ENCODE measurements around the gene EMSY.
A peak's percentile ranks its signal among the peaks of the same experiment; 100 is the strongest.
"Not testable (repeated sequence)": the region's sequence is repeated elsewhere in the genome, so short reads cannot be mapped to it uniquely, and the experiment has no call there.

EMSY gene

GRCh38 chr11:76444384-76445120 is at the start of gene EMSY:
EMSY (plus strand) TSS chr11:76445018; CDS start chr11:76446939, 1,921 bp downstream.
- peak; percentile 99 for FAIRE-seq

GRCh38 chr11:76395296-76395695 is 49.5 kb upstream of the EMSY start:
- FAIRE-seq, result no peak

GRCh38 chr11:76397383-76397782 is 47.4 kb upstream of the EMSY start:
- no peak for FAIRE-seq

GRCh38 chr11:76400967-76401366 is 43.9 kb upstream of the EMSY start:
- no peak for FAIRE-seq

- FAIRE-seq, result not testable (repeated sequence)
Observed at GRCh38 chr11:76401484-76401883, 43.3 kb upstream of the EMSY start.

GRCh38 chr11:76406359-76406758 is 38.5 kb upstream of the EMSY start:
- FAIRE-seq, result no peak

- FAIRE-seq, result no peak
Observed at GRCh38 chr11:76408171-76408965, 36.5 kb upstream of the EMSY start.

DNA sequence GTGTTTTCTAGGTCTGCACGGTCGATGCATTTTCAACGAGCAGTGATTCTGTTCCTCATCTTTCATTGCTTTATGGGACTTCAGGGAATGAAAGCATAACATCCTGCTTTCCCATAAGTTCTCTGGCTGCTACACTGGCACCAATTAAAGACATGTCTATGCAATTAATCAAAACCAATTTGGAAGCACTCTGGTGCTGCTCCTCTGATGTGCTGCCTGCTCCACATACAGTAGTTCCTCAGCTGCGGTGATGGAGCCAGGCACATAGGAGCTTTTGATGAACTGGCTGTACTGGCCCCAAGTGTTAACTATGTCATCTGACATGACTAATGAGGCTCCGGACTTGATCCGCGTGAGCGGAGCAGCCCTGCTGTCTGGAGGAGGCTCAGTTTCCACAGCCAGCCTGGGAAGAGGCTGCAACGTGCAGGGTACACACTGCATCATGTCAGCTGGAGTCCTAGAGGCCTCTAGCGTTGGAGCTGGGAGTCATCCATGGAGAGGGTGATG is 33.9 kb upstream of the EMSY start:
- FAIRE-seq, result no peak

DNA sequence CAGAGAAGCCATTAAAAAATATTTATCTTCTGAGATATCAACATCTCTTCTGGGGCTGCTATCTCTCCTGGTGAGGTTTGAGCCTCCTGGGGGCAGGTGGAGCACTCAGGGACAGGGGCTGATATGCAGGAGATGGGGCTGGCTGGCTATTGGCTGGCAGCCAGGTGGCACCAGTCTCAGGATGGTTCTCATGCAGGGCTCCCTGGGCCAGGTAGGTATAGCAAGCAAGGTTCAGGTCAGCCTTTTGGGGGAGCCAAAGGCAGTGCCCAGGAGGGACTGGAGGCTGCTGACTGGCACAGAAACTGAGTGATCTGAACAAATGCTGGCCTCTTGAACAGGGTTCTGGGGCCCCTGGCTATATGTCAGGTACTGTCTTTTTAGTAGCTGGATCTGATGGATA is 29.7 kb upstream of the EMSY start:
- FAIRE-seq, result no peak

DNA sequence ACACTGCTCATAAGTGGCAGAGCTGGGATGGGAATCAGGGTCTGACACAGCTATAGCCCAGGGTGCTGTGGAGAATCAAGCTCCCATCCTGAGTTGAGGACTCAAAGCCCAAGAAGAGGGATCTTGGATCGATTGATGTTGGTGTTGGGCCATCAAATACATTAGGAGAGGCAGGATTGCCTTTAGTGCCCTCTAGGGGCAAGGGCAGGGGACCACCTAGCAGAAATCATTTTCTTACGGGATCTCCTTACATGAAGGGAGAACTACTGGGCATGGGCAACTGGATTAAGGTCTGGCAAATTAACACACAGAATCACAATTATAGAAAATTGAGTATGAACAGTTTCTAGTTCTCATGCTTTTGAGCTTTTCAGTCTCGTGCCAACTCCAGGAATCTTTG is 24.9 kb upstream of the EMSY start:
- no peak for FAIRE-seq

GRCh38 chr11:76424379-76424778 is 20.4 kb upstream of the EMSY start:
- no peak for FAIRE-seq

- FAIRE-seq, result no peak
Observed at GRCh38 chr11:76424891-76425290, 19.9 kb upstream of the EMSY start.

- FAIRE-seq, result no peak
Observed at GRCh38 chr11:76426660-76427059, 18.2 kb upstream of the EMSY start.

DNA sequence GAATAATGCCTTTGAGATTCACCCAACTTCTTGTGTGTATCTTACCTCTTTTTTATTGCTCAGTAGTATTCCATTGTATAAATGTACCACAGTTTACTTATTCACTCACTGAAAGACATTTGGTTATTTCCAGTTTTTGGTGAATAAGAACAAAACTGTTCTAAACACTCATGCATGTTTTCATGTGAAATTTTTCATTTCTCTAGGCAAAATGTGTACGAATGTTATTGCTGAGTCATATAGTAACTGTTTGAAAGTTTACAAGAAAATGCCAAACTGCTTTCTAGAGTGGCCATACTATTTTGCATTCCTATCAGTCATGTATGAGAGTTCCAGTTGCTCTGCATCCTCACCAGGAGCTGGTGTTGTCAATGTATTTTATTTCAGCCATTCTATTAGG is 8.8 kb upstream of the EMSY start:
- no peak for FAIRE-seq

GRCh38 chr11:76443268-76443980 is 1.4 kb upstream of the EMSY start:
- FAIRE-seq, result no peak

GRCh38 chr11:76444065-76444383 is 794 bp upstream of the EMSY start:
- no peak for FAIRE-seq

GRCh38 chr11:76445121-76446084 is 585 bp downstream of the EMSY start:
- peak; percentile 92 for FAIRE-seq

- FAIRE-seq, result no peak
Observed at GRCh38 chr11:76448506-76448905, 3.7 kb downstream of the EMSY start.

DNA sequence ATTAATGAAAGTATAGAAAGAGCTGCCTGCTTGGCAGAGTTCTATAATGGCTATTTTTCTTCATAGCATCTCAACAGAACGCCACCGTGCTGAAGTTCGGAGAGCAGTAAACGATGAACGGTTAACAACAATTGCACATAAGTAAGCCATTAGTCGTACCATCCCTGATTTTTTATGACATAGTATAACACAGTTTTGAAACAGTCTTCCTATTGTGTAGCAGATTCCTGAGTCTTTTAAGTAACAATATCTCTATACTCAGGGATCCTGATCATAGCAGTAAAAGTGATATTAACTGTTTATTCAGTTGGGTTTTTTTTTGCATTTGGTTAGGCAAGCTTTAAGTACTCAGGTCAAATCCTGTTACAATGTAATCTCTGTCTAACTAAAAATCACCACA is 8.4 kb downstream of the EMSY start:
- FAIRE-seq, result peak; percentile 21

- peak; percentile 96 for FAIRE-seq
Observed at GRCh38 chr11:76455331-76455730, 10.5 kb downstream of the EMSY start.

- FAIRE-seq, result no peak
Observed at GRCh38 chr11:76455931-76456330, 11.1 kb downstream of the EMSY start.

GRCh38 chr11:76456571-76456970 is 11.8 kb downstream of the EMSY start:
- FAIRE-seq, result peak; percentile 97
